Measurements from ENCODE around the gene PCDHB4.
"Not testable (repeated sequence)": the region's sequence is repeated elsewhere in the genome, so short reads cannot be mapped to it uniquely, and the experiment has no call there.

Gene PCDHB4

DNA sequence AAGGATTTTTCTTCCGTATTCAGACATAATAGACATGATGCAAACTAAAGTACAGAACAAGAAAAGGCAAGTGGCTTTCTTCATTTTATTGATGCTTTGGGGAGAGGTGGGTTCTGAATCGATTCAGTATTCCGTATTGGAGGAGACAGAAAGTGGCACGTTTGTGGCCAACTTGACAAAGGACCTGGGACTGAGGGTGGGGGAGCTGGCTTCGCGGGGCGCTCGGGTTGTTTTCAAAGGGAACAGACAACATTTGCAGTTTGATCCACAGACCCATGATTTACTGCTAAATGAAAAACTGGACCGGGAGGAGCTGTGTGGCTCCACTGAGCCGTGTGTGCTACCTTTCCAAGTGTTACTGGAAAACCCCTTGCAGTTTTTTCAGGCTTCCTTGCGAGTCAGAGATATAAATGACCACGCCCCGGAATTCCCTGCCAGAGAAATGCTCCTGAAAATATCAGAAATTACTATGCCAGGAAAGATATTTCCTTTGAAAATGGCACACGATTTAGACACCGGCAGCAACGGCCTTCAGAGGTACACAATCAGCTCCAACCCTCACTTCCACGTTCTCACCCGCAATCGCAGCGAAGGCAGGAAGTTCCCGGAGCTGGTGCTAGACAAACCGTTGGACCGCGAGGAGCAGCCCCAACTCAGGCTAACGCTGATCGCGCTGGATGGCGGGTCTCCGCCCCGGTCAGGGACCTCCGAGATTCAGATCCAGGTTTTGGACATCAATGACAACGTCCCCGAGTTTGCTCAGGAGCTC is 28.8 kb downstream of the PCDHB4 start:
- DNase-seq = no peak

DNA sequence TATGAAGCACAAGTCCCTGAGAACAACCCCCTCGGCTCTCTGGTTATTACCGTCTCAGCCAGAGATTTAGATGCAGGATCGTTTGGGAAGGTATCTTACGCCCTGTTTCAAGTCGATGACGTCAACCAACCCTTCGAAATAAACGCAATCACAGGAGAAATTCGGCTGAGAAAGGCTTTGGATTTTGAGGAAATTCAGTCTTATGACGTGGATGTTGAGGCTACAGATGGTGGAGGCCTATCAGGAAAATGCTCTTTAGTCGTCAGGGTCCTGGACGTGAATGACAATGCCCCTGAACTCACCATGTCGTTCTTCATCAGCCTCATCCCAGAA is 29.3 kb downstream of the PCDHB4 start:
- DNase-seq = no peak

DNA sequence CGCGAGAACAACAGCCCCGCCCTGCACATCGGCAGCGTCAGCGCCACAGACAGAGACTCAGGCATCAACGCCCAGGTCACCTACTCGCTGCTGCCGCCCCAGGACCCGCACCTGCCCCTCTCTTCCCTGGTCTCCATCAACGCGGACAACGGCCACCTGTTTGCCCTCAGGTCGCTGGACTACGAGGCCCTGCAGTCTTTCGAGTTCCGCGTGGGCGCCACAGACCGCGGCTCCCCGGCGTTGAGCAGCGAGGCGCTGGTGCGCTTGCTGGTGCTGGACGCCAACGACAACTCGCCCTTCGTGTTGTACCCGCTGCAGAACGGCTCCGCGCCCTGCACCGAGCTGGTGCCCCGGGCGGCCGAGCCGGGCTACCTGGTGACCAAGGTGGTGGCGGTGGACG is 30.0 kb downstream of the PCDHB4 start:
- DNase-seq = not testable (repeated sequence)

DNA sequence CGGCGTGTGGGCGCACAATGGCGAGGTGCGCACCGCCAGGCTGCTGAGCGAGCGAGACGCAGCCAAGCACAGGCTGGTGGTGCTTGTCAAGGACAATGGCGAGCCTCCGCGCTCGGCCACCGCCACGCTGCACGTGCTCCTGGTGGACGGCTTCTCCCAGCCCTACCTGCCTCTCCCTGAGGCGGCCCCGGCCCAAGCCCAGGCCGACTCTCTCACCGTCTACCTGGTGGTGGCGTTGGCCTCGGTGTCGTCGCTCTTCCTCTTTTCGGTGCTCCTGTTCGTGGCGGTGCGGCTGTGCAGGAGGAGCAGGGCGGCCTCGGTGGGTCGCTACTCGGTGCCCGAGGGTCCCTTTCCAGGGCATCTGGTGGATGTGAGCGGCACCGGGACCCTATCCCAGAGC is 30.5 kb downstream of the PCDHB4 start:
- DNase-seq = not testable (repeated sequence)

DNA sequence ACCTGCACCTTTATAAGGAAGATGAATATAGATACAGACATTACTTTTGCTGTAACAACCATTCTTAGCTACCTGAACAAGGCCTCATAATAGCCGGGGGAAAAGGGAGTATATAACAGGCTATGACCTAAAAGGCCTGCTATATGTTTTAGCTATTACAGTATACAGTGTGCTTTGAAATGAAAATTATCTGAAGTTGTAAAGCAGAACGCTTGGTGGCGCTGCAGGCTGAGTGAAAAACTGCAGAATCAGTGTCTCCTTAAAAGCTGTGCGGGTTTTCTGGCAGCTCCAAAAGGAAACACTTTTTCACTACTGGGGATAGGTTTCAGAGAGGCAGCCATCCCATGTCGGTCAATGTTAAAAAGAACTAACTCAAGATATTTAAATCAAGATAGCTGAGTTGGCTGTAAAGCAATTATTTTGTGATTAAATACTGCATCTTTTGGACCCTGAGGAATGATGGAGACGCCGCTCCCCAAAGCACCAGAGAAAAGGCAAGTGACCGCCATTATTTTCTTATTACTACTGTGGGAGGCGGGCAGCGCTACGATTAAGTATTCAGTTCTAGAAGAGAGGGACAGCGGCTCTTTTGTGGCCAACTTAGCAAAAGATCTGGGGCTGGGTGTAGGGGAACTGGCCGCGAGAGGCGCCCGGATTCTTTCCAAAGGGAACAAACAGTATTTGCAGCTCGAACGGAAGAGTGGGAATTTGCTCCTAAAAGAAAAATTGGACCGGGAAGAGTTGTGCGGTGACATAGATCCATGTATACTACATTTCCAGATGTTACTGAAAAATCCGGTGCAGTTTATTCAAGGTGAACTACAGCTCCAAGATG is 34.1 kb downstream of the PCDHB4 start:
- DNase-seq = no peak

DNA sequence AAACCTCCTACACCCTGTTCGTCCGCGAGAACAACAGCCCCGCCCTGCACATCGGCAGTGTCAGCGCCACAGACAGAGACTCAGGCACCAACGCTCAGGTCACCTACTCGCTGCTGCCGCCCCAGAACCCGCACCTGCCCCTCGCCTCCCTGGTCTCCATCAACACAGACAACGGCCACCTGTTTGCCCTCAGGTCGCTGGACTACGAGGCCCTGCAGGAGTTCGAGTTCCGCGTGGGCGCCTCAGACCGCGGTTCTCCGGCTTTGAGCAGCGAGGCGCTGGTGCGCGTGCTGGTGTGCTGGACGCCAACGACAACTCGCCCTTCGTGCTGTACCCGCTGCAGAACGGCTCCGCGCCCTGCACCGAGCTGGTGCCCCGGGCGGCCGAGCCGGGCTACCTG is 35.7 kb downstream of the PCDHB4 start:
- DNase-seq = not testable (repeated sequence)

DNA sequence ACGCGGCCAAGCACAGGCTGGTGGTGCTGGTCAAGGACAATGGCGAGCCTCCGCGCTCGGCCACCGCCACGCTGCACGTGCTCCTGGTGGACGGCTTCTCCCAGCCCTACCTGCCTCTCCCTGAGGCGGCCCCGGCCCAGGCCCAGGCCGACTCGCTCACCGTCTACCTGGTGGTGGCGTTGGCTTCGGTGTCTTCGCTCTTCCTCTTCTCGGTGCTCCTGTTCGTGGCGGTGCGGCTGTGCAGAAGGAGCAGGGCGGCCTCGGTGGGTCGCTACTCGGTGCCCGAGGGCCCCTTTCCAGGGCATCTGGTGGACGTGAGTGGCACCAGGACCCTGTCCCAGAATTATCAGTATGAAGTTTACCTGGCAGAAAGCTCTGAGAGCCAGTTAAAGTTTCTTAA is 36.3 kb downstream of the PCDHB4 start:
- DNase-seq = not testable (repeated sequence)

DNA sequence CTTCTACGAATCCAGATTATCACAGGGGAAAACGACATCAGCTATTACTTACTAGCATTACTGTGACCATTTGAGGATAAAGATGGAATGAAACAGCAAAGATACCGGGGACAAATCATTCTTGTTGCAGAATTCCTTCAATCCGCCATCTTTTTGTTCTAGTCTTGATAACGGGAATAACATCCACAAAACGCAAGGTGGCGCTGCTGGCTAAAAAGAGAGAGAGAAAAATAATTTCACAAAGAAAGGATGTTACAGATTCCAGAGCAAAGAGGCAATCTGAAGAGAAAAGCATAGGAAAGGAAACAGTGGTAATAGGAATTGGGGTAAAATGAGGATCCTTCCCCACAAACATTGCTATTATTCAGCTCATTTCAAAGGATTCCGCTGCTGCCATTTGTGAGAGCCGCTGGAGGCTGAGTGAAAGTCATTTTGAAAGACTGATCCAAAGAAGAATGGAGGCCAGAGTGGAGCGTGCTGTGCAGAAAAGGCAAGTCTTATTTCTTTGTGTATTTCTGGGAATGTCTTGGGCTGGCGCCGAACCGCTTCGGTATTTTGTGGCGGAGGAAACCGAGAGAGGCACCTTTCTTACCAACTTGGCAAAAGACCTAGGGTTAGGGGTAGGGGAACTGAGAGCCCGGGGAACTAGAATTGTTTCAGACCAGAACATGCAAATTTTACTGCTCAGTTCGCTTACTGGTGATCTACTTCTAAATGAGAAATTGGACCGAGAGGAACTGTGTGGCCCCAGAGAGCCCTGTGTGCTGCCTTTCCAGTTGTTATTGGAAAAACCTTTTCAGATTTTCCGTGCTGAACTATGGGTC is 51.0 kb downstream of the PCDHB4 start, which contains the start of gene PCDHB7:
Gene PCDHB7, plus strand, starts transcription at position 264 of the 824 bp plus-strand sequence. Its CDS starts 192 bp downstream, at position 456.
- peak; percentile 17 for DNase-seq

DNA sequence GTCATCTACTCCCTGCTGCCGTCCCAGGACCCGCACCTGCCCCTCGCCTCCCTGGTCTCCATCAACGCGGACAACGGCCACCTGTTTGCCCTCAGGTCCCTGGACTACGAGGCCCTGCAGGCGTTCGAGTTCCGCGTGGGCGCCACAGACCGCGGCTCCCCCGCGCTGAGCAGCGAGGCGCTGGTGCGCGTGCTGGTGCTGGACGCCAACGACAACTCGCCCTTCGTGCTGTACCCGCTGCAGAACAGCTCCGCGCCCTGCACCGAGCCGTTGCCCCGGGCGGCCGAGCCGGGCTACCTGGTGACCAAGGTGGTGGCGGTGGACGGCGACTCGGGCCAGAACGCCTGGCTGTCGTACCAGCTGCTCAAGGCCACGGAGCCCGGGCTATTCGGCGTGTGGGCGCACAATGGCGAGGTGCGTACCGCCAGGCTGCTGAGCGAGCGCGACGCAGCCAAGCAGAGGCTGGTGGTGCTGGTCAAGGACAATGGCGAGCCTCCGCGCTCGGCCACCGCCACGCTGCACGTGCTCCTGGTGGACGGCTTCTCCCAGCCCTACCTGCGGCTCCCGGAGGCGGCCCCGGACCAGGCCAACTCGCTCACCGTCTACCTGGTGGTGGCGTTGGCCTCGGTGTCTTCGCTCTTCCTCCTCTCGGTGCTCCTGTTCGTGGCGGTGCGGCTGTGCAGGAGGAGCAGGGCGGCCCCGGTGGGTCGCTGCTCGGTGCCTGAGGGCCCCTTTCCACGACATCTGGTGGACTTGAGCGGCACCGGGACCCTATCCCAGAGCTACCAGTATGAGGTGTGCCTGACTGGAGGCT is 52.9 kb downstream of the PCDHB4 start:
- not testable (repeated sequence) for DNase-seq
